ENCODE results near the gene INTS12. TPM values are rescaled to one million over a fixed set of nuclear protein-coding genes. Genes with fewer than 3 reads are reported as not detected.

Gene INTS12
- total RNA-seq, 1 donor from 2014 or later = 18.7 TPM

- Mint-ChIP-seq H3K4me3 (ENCODE audit: low read depth) (no peak overlapping the region), H3K27me3 (no peaks in the 10 kb centered on the region), H3K9me3 (ENCODE audit: low read depth) (no peaks in the 10 kb centered on the region), H3K36me3 (ENCODE audit: insufficient read depth) (no peaks in the 10 kb centered on the region), H3K27ac (no peak overlapping the region), H3K4me1 (ENCODE audit: low read depth) (peaks cover 1% of the 10 kb centered on the region)
- no peak for TF ChIP-seq CTCF (IDR thresholded peaks at IDR 0.05; ENCODE audit: unreplicated experiment)
- DNase-seq (ENCODE audit: low spot score, unreplicated experiment) = no peak
These were observed 75.2 kb downstream of the INTS12 start for GRCh38 chr4:105633241-105633640.

Other genes with a start within 250 kb of the INTS12 start
- 83.6 and 96.4 TPM in 2 replicates for gene PPA2, start 234.6 kb downstream of the INTS12 start, total RNA-seq
- 1.6 and 1.8 TPM in 2 replicates for gene ARHGEF38, start 156.1 kb downstream of the INTS12 start, total RNA-seq
- gene GSTCD, start 95 bp upstream of the INTS12 start, total RNA-seq = 25.5 and 26.3 TPM in 2 replicates
- 6.5 and 7.6 TPM in 2 replicates for gene NPNT, start 186.8 kb upstream of the INTS12 start, total RNA-seq